SU-DHL-6 (cell line): ENCODE results near the gene RGS3.

ENCODE experiments used
- CTCF ChIP-seq: fragments of 200-600 bp; sonication (generic); IDR thresholded peaks from one replicate; pipeline ENCODE4 v1.5.1; 2017; ENCODE audit warnings: antibody characterized with exemption, mild to moderate bottlenecking, low read length, moderate library complexity; ENCODE audit not compliant: insufficient read depth, poor library complexity, severe bottlenecking
- EZH2phosphoT487 ChIP-seq: fragments of 200-600 bp; sonication (generic), shearing (Covaris generic); conservative IDR thresholded peaks from 2 replicates; pipeline ENCODE4 v1.6.1; 2018; ENCODE audit warnings: mild to moderate bottlenecking, antibody characterized with exemption, low read length, moderate library complexity, mixed read lengths

- no peak for TF ChIP-seq CTCF
- no peak for TF ChIP-seq EZH2phosphoT487
These were observed 130.3 kb downstream of the RGS3 start for GRCh38 chr9:113593682-113594281.
